Ovary (tissue), 3 donors: ENCODE results near the gene NSL1.

Experiments used
- CTCF ChIP-seq, 3 donors: fragments of 450-650 bp in 2 of 3; fragments of 200-600 bp in 1 of 3; IDR thresholded peaks; one replicate each; pipeline versions ENCODE4 v1.5.1 to v1.8.0; 2016 to 2022; ENCODE audit warnings: antibody characterized with exemption in 3 of 3, mild to moderate bottlenecking in 1 of 3
- POLR2A ChIP-seq: fragments of 450-650 bp; IDR thresholded peaks from one replicate; pipeline ENCODE4 v1.6.1; 2017; ENCODE audit warnings: antibody characterized with exemption, mild to moderate bottlenecking, moderate library complexity
- donor health status: DM: no; HTN: no; CAD: no.

- no peak for TF ChIP-seq CTCF (IDR thresholded peaks at IDR 0.05)
- no peak for TF ChIP-seq POLR2A
Observed at GRCh38 chr1:212797681-212798080, 6.1 kb upstream of the NSL1 start.
